Measurements from ENCODE around the gene EPN1. TPM values are rescaled to one million over a fixed set of nuclear protein-coding genes. Genes with fewer than 3 reads are reported as not detected.

The EPN1 gene
- total and polyA plus RNA-seq, 2 of the 8 experiments (the other 6 are each of a cell fraction or from before 2014, with no cell fraction given), result 49.6 to 200 TPM

DNA sequence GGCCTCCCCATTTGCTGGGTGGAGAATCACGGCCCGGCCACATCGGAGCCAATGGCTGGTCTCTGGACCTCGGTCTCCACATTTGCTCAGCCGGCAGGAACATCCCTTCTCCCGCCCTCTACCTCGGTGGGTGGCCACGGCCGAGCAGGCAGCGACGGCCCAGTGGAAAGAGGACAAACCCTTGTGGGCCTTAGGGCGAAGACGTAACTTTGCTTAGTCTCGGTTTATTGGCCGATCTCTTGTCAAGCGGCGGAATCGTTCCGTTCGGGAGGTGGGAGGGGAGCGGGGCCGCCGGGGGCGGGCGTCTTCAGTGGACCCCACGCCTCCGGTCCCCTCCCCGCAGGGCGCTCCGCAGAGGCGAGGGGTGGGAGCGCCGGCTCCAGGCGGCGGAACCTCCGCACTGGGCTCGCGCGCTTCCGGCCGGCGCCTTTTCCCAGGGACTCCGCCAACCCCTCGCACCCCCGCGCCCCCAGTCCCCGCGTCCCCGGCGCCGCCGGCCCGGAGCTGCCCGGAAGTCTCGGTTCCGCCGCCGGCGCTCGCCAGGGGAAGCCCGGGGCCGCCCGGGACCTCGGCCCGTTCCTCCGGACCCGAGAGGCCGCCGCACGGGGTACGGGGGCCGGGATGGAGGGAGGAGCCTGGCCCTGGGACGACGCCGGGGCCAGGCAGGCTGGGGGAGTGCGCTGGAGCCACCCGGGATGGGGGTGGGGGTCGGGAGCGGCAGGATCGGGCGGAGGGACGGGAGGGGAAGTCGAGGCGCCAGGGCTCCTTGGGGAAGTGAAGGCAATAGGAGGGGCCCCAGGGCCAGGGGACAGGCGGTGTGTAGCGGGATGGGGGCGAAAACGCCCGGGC is 34.2 kb upstream of the EPN1 start, which contains the start of gene ZNF580:
Gene ZNF580, plus strand, starts transcription at position 426 of the 849 bp plus-strand sequence. CDS start 1,507 bp downstream, outside the sequence.
- no peaks in the 10 kb centered on the region for H3K27me3 ChIP-seq (replicated peaks in 1 of 4; ENCODE audit: control insufficient read depth in 3 of 4, extremely low read depth in 1 of 4, insufficient read depth in 3 of 4, low read length in 3 of 4)
- peak within 1 kb of the TSS; percentile 25 to 56 (median 40) for H3K9ac ChIP-seq (replicated peaks in 1 of 4; ENCODE audit: extremely low read depth in 1 of 4, low read depth in 3 of 4, low read length in 3 of 4)
- TF ChIP-seq TBP (IDR thresholded peaks at IDR 0.05; ENCODE audit: low read depth, low read length) (no peak; the same call in 1 of the 2 replicates), SP1 (IDR thresholded peaks at IDR 0.05; ENCODE audit: low read depth, low read length) (no peak), JUND (IDR thresholded peaks at IDR 0.05; ENCODE audit: low read length) (no peak), SRF (IDR thresholded peaks at IDR 0.05; ENCODE audit: low read depth, low read length) (no peak), CHD1 (IDR thresholded peaks at IDR 0.05; ENCODE audit: low read depth, low read length) (no peak), SUZ12 (IDR thresholded peaks at IDR 0.05; ENCODE audit: low read length) (0 out of 2 replicates have a peak, but pooled peaks have one; percentile 21), GABPA (IDR thresholded peaks at IDR 0.05; ENCODE audit: borderline replicate concordance, insufficient read depth, low read length) (peak; percentile 67; the same call in 1 of the 2 replicates), KDM4A (IDR thresholded peaks at IDR 0.05; ENCODE audit: low read depth, low read length, severe bottlenecking) (peak; percentile 56)
- TF ChIP-seq, protein P1, sequence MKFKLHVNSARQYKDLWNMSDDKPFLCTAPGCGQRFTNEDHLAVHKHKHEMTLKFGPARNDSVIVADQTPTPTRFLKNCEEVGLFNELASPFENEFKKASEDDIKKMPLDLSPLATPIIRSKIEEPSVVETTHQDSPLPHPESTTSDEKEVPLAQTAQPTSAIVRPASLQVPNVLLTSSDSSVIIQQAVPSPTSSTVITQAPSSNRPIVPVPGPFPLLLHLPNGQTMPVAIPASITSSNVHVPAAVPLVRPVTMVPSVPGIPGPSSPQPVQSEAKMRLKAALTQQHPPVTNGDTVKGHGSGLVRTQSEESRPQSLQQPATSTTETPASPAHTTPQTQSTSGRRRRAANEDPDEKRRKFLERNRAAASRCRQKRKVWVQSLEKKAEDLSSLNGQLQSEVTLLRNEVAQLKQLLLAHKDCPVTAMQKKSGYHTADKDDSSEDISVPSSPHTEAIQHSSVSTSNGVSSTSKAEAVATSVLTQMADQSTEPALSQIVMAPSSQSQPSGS (IDR thresholded peaks at IDR 0.05; ENCODE audit: low read length), result no peak

More for the DNA sequence above, 34.2 kb upstream of the EPN1 start, which contains the start of gene ZNF580:
- Histone ChIP-seq H3K56ac (replicated peaks; ENCODE audit: insufficient read length, low read depth, low read length) (peak within 1 kb of the TSS; percentile 8), H2BK120ac (replicated peaks; ENCODE audit: low read depth, low read length) (no peak within 1 kb of the TSS), H2BK15ac (ENCODE audit: low read length) (peak within 1 kb of the TSS; percentile 81), H3K4ac (replicated peaks; ENCODE audit: insufficient read length, low read depth, low read length) (peak within 1 kb of the TSS; percentile 61), H3K9me3 (ENCODE audit: insufficient read depth in 2 of 2, low read depth in 1 of 2, low read length in 1 of 2) (no peaks in the 10 kb centered on the region; a peak in 1 of 4 replicates), H3K14ac (ENCODE audit: insufficient read length) (no peak within 1 kb of the TSS), H2BK20ac (ENCODE audit: low read length) (no peak within 1 kb of the TSS), H3K79me2 (ENCODE audit: control insufficient read depth in 1 of 2, insufficient read depth in 2 of 2, low read length in 2 of 2) (peaks cover 5 to 36% of the 10 kb centered on the region in 2 experiments; a peak in 3 of 4 replicates), H3K27ac (ENCODE audit: low read depth, low read length) (peak within 1 kb of the TSS; percentile 45; the same call in 1 of the 2 replicates), H4K8ac (ENCODE audit: extremely low read depth, insufficient read depth, low read length) (peak within 1 kb of the TSS; percentile 0), H3K4me3 (ENCODE audit: extremely low read depth in 1 of 4, insufficient read depth in 2 of 4, low read depth in 3 of 4, low read length in 4 of 4) (peak within 1 kb of the TSS; percentile 68 to 98 (median 80)), H2BK5ac (ENCODE audit: low read depth, low read length) (peak within 1 kb of the TSS; percentile 35; the same call in 1 of the 2 replicates), H4K91ac (replicated peaks; ENCODE audit: insufficient read length, low read length) (peak within 1 kb of the TSS; percentile 15), H3K18ac (ENCODE audit: extremely low read depth, low read length) (peak within 1 kb of the TSS; percentile 72), H2BK12ac (ENCODE audit: low read depth, low read length) (no peak within 1 kb of the TSS; the same call in 1 of the 2 replicates), H2AFZ (ENCODE audit: low read length) (no peak within 1 kb of the TSS; the same call in 1 of the 2 replicates), H4K5ac (ENCODE audit: insufficient read length, low read depth, low read length) (peak within 1 kb of the TSS; percentile 50), H3K4me2 (ENCODE audit: insufficient read depth in 1 of 2, low read depth in 2 of 2, low read length in 2 of 2) (peak within 1 kb of the TSS; percentile 87 to 99), H3K23ac (ENCODE audit: insufficient read length) (no peak within 1 kb of the TSS), H3K79me1 (ENCODE audit: low read depth, low read length) (peaks cover 21% of the 10 kb centered on the region), H4K20me1 (replicated peaks in 1 of 2; ENCODE audit: control insufficient read depth in 1 of 2, insufficient read depth in 2 of 2, low read length in 2 of 2) (peaks cover 3 to 11% of the 10 kb centered on the region in 2 experiments), H3K23me2 (ENCODE audit: low read depth, low read length) (peaks cover 32% of the 10 kb centered on the region), H2AK5ac (ENCODE audit: low read depth, low read length) (no peak within 1 kb of the TSS), H3K36me3 (ENCODE audit: control insufficient read depth in 2 of 4, insufficient read depth in 4 of 4, low read length in 3 of 4) (peaks cover 7 to 11% (median 10%) of the 10 kb centered on the region in 4 experiments), H3K4me1 (replicated peaks in 1 of 4; ENCODE audit: control insufficient read depth in 3 of 4, insufficient read depth in 4 of 4, low read length in 3 of 4) (peaks cover 3 to 19% (median 12%) of the 10 kb centered on the region in 4 experiments)
- 6% methylated on average over 33 of the region's 89 CpGs; no CpG with 5 or more reads in 1 of the 2 experiments for WGBS, 2 experiments (ENCODE audit: extremely low coverage in 1 of 2, insufficient coverage in 1 of 2, insufficient read length in 1 of 2, insufficient replicate concordance in 2 of 2, low coverage in 1 of 2, low lambda C conversion rate in 2 of 2, missing lambda C conversion rate in 1 of 2)
- ChIA-PET CTCF (ENCODE audit: partially characterized antibody) (interaction anchor here (0.6 to 2.1 kb wide), 6 partner anchors 12 to 1024 kb away, joined by 3 to 10 read pairs (median 4); partner anchors contain the start of gene ZNF865), POLR2A (ENCODE audit: partially characterized antibody) (interaction anchor here (0.6 to 1.9 kb wide), 9 partner anchors 8 to 144 kb away, joined by 3 to 6 read pairs (median 4); partner anchors contain the start of genes FIZ1, U2AF2 and ZNF524)
- no peak for FAIRE-seq
- DNase-seq (ENCODE audit: low read depth in 1 of 2, low spot score in 2 of 2), result peak in 1 of 2 experiments; percentile 86

Data from H1 (cell line).